BE2C (cell line): Measurements from ENCODE around the gene TRIM56.

Source experiments
- DNase-seq: peaks from one replicate; pipeline ENCODE4 v3.0.0-alpha.2; 2020
- H3K27me3 ChIP-seq: fragments of 250-450 bp; sonication (Bioruptor Pico); 2 replicates; pipeline ENCODE4 v1.5.1; 2020; ENCODE audit warnings: mild to moderate bottlenecking
- H3K36me3 ChIP-seq: fragments of 250-450 bp; sonication (Bioruptor Pico); 2 replicates; pipeline ENCODE4 v1.5.1; 2020; ENCODE audit warnings: mild to moderate bottlenecking
- H3K4me1 ChIP-seq: fragments of 250-450 bp; sonication (Bioruptor Pico); 2 replicates; pipeline ENCODE4 v1.5.1; 2020
- H3K4me3 ChIP-seq: 2 replicates; pipeline ENCODE4 v1.5.1; 2011; ENCODE audit warnings: low read depth, low read length
- H3K9me3 ChIP-seq: fragments of 250-450 bp; sonication (Bioruptor Pico); 2 replicates; pipeline ENCODE4 v1.5.1; 2020
- CTCF ChIP-seq: IDR thresholded peaks from 2 replicates; pipeline ENCODE4 v1.5.1; 2012; ENCODE audit warnings: mild to moderate bottlenecking, low read depth, low read length

TRIM56 gene

GRCh38 chr7:101133621-101134398 lies 48.5 kb downstream of the TRIM56 start:
- H3K9me3 ChIP-seq, result no peaks in the 10 kb centered on the region
- no peaks in the 10 kb centered on the region for H3K27me3 ChIP-seq
- H3K4me3 ChIP-seq, result no peak overlapping the region
- no peak for TF ChIP-seq CTCF
- H3K4me1 ChIP-seq, result peaks cover 3% of the 10 kb centered on the region; the same call in 1 of the 2 replicates
- no peaks in the 10 kb centered on the region for H3K36me3 ChIP-seq
- DNase-seq, result no peak

- Histone ChIP-seq H3K36me3 (no peaks in the 10 kb centered on the region), H3K27me3 (no peaks in the 10 kb centered on the region), H3K4me1 (peaks cover 3% of the 10 kb centered on the region; the same call in 1 of the 2 replicates), H3K9me3 (no peaks in the 10 kb centered on the region), H3K4me3 (no peak overlapping the region)
- no peak for TF ChIP-seq CTCF
- DNase-seq, result no peak
Observed at GRCh38 chr7:101134399-101134980, 49.2 kb downstream of the TRIM56 start.

DNA sequence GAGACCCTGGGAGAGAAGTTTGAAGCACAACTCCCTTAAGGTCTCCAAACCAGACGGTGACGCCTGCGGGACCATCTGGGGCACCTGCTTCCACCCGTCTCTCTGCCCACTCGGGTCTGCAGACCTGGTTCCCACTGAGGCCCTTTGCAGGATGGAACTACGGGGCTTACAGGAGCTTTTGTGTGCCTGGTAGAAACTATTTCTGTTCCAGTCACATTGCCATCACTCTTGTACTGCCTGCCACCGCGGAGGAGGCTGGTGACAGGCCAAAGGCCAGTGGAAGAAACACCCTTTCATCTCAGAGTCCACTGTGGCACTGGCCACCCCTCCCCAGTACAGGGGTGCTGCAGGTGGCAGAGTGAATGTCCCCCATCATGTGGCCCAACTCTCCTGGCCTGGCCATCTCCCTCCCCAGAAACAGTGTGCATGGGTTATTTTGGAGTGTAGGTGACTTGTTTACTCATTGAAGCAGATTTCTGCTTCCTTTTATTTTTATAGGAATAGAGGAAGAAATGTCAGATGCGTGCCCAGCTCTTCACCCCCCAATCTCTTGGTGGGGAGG lies 52.5 kb downstream of the TRIM56 start:
- Histone ChIP-seq H3K36me3 (no peaks in the 10 kb centered on the region), H3K27me3 (no peaks in the 10 kb centered on the region), H3K9me3 (no peaks in the 10 kb centered on the region), H3K4me3 (peak overlapping the region; percentile 54), H3K4me1 (peaks cover 3% of the 10 kb centered on the region; the same call in 1 of the 2 replicates)
- TF ChIP-seq CTCF, result no peak
- no peak for DNase-seq

DNA sequence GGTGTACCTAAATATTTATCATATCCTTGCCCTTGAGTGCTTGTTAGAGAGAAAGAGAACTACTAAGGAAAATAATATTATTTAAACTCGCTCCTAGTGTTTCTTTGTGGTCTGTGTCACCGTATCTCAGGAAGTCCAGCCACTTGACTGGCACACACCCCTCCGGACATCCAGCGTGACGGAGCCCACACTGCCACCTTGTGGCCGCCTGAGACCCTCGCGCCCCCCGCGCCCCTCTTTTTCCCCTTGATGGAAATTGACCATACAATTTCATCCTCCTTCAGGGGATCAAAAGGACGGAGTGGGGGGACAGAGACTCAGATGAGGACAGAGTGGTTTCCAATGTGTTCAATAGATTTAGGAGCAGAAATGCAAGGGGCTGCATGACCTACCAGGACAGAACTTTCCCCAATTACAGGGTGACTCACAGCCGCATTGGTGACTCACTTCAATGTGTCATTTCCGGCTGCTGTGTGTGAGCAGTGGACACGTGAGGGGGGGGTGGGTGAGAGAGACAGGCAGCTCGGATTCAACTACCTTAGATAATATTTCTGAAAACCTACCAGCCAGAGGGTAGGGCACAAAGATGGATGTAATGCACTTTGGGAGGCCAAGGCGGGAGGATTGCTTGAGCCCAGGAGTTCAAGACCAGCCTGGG lies 53.1 kb downstream of the TRIM56 start:
- H3K4me3 ChIP-seq, result peak overlapping the region; percentile 54
- peaks cover 3% of the 10 kb centered on the region; the same call in 1 of the 2 replicates for H3K4me1 ChIP-seq
- peak; percentile 93 for DNase-seq

GRCh38 chr7:101140339-101140699 lies 55.0 kb downstream of the TRIM56 start:
- TF ChIP-seq CTCF, result no peak

More for the DNA sequence above, 53.1 kb downstream of the TRIM56 start:
- no peaks in the 10 kb centered on the region for H3K27me3 ChIP-seq
- no peaks in the 10 kb centered on the region for H3K9me3 ChIP-seq
- TF ChIP-seq CTCF, result peak; percentile 78
- H3K36me3 ChIP-seq, result no peaks in the 10 kb centered on the region

More at GRCh38 chr7:101140339-101140699, 55.0 kb downstream of the TRIM56 start:
- Histone ChIP-seq H3K36me3 (no peaks in the 10 kb centered on the region), H3K9me3 (no peaks in the 10 kb centered on the region), H3K4me1 (peaks cover 3% of the 10 kb centered on the region; the same call in 1 of the 2 replicates), H3K27me3 (no peaks in the 10 kb centered on the region), H3K4me3 (no peak overlapping the region)
- no peak for DNase-seq
